CD8-positive, alpha-beta memory T cell (primary cell): ENCODE results near the gene TRIM8. TPM values are rescaled to one million over a fixed set of nuclear protein-coding genes. Genes with fewer than 3 reads are reported as not detected.

ENCODE experiments used
- CTCF ChIA-PET: fragments of 350-600 bp; sonication (Branson Sonifier 250); formaldehyde crosslinking; loops from one replicate; lab custom pipeline; 2021; ENCODE audit warnings: antibody characterized with exemption; lab: Charles Lee
- POLR2A ChIA-PET: fragments of 350-600 bp; sonication (Branson Sonifier 250); formaldehyde crosslinking; loops from one replicate; lab custom pipeline; 2021; ENCODE audit warnings: antibody characterized with exemption; lab: Charles Lee
- DNase-seq, 5 donors: peaks; one replicate each; pipeline versions ENCODE4 v3.0.0 to v3.0.0-alpha.2; 2020 to 2022; ENCODE audit warnings: mixed read lengths in 1 of 5
- H3K27ac ChIP-seq: one replicate; pipeline ENCODE4 v1.7.0; 2013; ENCODE audit warnings: low read depth, mild to moderate bottlenecking, low read length, moderate library complexity
- H3K27me3 ChIP-seq: 2 replicates; pipeline ENCODE4 v1.7.0; 2013; ENCODE audit warnings: low read length, mild to moderate bottlenecking; ENCODE audit not compliant: insufficient read depth, poor library complexity, severe bottlenecking
- H3K36me3 ChIP-seq: 2 replicates; pipeline ENCODE4 v1.7.0; 2013; ENCODE audit warnings: mild to moderate bottlenecking, low read length, moderate library complexity; ENCODE audit not compliant: insufficient read depth
- H3K4me1 ChIP-seq: 2 replicates; pipeline ENCODE4 v1.7.0; 2013; ENCODE audit warnings: mild to moderate bottlenecking, low read length, moderate library complexity; ENCODE audit not compliant: insufficient read depth
- H3K4me3 ChIP-seq: 2 replicates; pipeline ENCODE4 v1.7.0; 2013; ENCODE audit warnings: mild to moderate bottlenecking, low read length
- H3K9me3 ChIP-seq: 2 replicates; pipeline ENCODE4 v1.7.0; 2013; ENCODE audit warnings: mild to moderate bottlenecking, low read length
- H3K27ac Mint-ChIP-seq, 8 donors: one replicate each; pipeline ENCODE4 v1.8.0; 2020 to 2021; ENCODE audit warnings: mixed read lengths in 8 of 8, mild to moderate bottlenecking in 6 of 8, inconsistent platforms in 3 of 8, moderate library complexity in 3 of 8
- H3K27me3 Mint-ChIP-seq, 2 donors: one replicate each; pipeline ENCODE4 v1.8.0; 2020 to 2021; ENCODE audit warnings: mixed read lengths in 2 of 2, mild to moderate bottlenecking in 1 of 2, moderate library complexity in 1 of 2
- H3K36me3 Mint-ChIP-seq, 3 donors: one replicate each; pipeline ENCODE4 v1.8.0; 2020 to 2021; ENCODE audit warnings: mixed read lengths in 3 of 3, inconsistent platforms in 1 of 3, mild to moderate bottlenecking in 1 of 3
- H3K4me1 Mint-ChIP-seq, 3 donors: one replicate each; pipeline ENCODE4 v1.8.0; 2020 to 2021; ENCODE audit warnings: mixed read lengths in 3 of 3, inconsistent platforms in 1 of 3, mild to moderate bottlenecking in 1 of 3
- H3K4me3 Mint-ChIP-seq, 7 donors: one replicate each; pipeline ENCODE4 v1.8.0; 2020 to 2021; ENCODE audit warnings: mixed read lengths in 7 of 7, mild to moderate bottlenecking in 6 of 7, moderate library complexity in 4 of 7, inconsistent platforms in 2 of 7
- H3K9me3 Mint-ChIP-seq, 5 donors: one replicate each; pipeline ENCODE4 v1.8.0; 2020 to 2022; ENCODE audit warnings: mixed read lengths in 5 of 5, mild to moderate bottlenecking in 3 of 5, moderate library complexity in 2 of 5, inconsistent platforms in 1 of 5
- polyA plus RNA-seq: library from polyadenylated mRNA; unstranded; fragments of 300-500 nt; fragmentation: Illumina TruSeq; gene quantifications from one replicate; pipeline ENCODE4 v1.2.3, GENCODE V29; 2021
- total RNA-seq, 2 experiments: library from RNA; stranded (reverse); gene quantifications; one replicate each; pipeline ENCODE4 v1.2.3, GENCODE V29; 2021

The TRIM8 gene
- total RNA-seq, result 10 to 100 TPM; 72.0 to 74.5 TPM
- 63.9 TPM for polyA plus RNA-seq

GRCh38 chr10:102644066-102644645 is at the start of gene TRIM8:
TSS of gene TRIM8 (plus strand) at chr10:102644479. CDS start at chr10:102644618, 139 bp downstream.
- Histone ChIP-seq H3K4me1 (peaks cover 28% of the 10 kb centered on the region), H3K36me3 (no peaks in the 10 kb centered on the region), H3K9me3 (no peaks in the 10 kb centered on the region), H3K27ac (peak within 1 kb of the TSS; percentile 88), H3K27me3 (no peaks in the 10 kb centered on the region), H3K4me3 (peak within 1 kb of the TSS; percentile 94)
- DNase-seq, result peak; percentile 41 to 75 (median 65)
- peaks cover 0 to 2% of the 10 kb centered on the region in 2 donors for H3K27me3 Mint-ChIP-seq
- peak within 1 kb of the TSS; percentile 87 to 99 (median 95) for H3K27ac Mint-ChIP-seq
- H3K9me3 Mint-ChIP-seq, result no peaks in the 10 kb centered on the region
- H3K4me3 Mint-ChIP-seq, result peak within 1 kb of the TSS; percentile 94 to 100 (median 96)
- ChIA-PET CTCF (interaction anchor here (0.8 to 3.7 kb wide), 16 partner anchors 9 to 249 kb away, joined by 3 to 43 read pairs (median 4); partner anchors contain the start of genes ARL3, SFXN2 and SUFU), POLR2A (interaction anchor here (0.6 to 4.1 kb wide), 16 partner anchors 8 to 532 kb away, joined by 3 to 62 read pairs (median 4); partner anchors contain the start of genes ACTR1A, ARL3, NFKB2 and SFXN2)
- peaks cover 0 to 28% (median 4%) of the 10 kb centered on the region in 3 donors for H3K36me3 Mint-ChIP-seq
- peaks cover 38 to 39% (median 39%) of the 10 kb centered on the region in 3 donors for H3K4me1 Mint-ChIP-seq

DNA sequence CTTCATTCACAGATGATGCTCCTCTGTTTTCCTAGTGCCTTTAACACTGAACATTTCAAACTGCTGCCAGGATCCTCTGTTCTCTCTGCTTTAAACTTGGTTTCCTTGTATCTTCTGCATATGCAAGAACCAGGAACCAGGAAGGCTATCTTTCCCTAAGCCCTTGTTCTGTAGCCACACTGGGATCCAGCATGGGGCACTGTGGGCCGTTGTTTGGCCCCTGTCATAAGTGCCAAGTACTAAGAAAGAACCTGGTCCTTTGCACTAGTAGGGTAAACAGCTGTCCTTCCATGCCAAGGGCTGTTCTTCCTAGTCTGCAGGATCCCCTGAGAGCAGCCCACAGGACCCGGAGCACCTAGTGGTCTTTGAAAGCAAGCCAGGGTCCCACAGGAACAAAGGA is 49.0 kb upstream of the TRIM8 start:
- peaks cover 0 to 6% (median 0%) of the 10 kb centered on the region in 3 donors for H3K4me1 Mint-ChIP-seq
- Histone ChIP-seq H3K27ac (no peak overlapping the region), H3K36me3 (peaks cover 20% of the 10 kb centered on the region), H3K4me3 (no peak overlapping the region), H3K27me3 (no peaks in the 10 kb centered on the region), H3K4me1 (no peaks in the 10 kb centered on the region), H3K9me3 (no peaks in the 10 kb centered on the region)
- no peak overlapping the region for H3K27ac Mint-ChIP-seq
- H3K36me3 Mint-ChIP-seq, result peaks cover 0 to 62% (median 14%) of the 10 kb centered on the region in 3 donors
- no peaks in the 10 kb centered on the region for H3K9me3 Mint-ChIP-seq
- no peaks in the 10 kb centered on the region for H3K27me3 Mint-ChIP-seq
- no peak overlapping the region for H3K4me3 Mint-ChIP-seq
- POLR2A ChIA-PET, result no interaction called here
- no peak for DNase-seq
- CTCF ChIA-PET, result interaction anchor here (1.2 kb wide), 1 partner anchor 12 kb away, joined by 3 read pairs; no protein-coding TSS in a partner anchor

- Histone ChIP-seq H3K27ac (no peak overlapping the region), H3K36me3 (peaks cover 20% of the 10 kb centered on the region), H3K9me3 (no peaks in the 10 kb centered on the region), H3K4me3 (no peak overlapping the region), H3K4me1 (no peaks in the 10 kb centered on the region), H3K27me3 (no peaks in the 10 kb centered on the region)
- no peak overlapping the region for H3K4me3 Mint-ChIP-seq
- no peaks in the 10 kb centered on the region for H3K27me3 Mint-ChIP-seq
- H3K27ac Mint-ChIP-seq, result peak overlapping the region in 1 of 8 donors; percentile 66
- H3K36me3 Mint-ChIP-seq, result peaks cover 0 to 68% (median 16%) of the 10 kb centered on the region in 3 donors
- H3K9me3 Mint-ChIP-seq, result no peaks in the 10 kb centered on the region
- ChIA-PET POLR2A (no interaction called here), CTCF (interaction anchor here (1.2 kb wide), 1 partner anchor 13 kb away, joined by 3 read pairs; no protein-coding TSS in a partner anchor)
- H3K4me1 Mint-ChIP-seq, result peaks cover 0 to under 1% (median 0%) of the 10 kb centered on the region in 3 donors
- DNase-seq, result no peak
Measured at GRCh38 chr10:102595897-102596296, 48.4 kb upstream of the TRIM8 start.

GRCh38 chr10:102596506-102596971 is 47.7 kb upstream of the TRIM8 start:
- Mint-ChIP-seq H3K27me3 (no peaks in the 10 kb centered on the region), H3K27ac (peak overlapping the region in 1 of 8 donors; percentile 43), H3K4me3 (no peak overlapping the region), H3K36me3 (peaks cover 0 to 75% (median 15%) of the 10 kb centered on the region in 3 donors), H3K9me3 (no peaks in the 10 kb centered on the region), H3K4me1 (no peaks in the 10 kb centered on the region)
- Histone ChIP-seq H3K4me3 (no peak overlapping the region), H3K9me3 (no peaks in the 10 kb centered on the region), H3K27ac (no peak overlapping the region), H3K27me3 (no peaks in the 10 kb centered on the region), H3K36me3 (peaks cover 20% of the 10 kb centered on the region), H3K4me1 (no peaks in the 10 kb centered on the region)
- ChIA-PET CTCF (interaction anchor here (1.2 kb wide), 1 partner anchor 13 kb away, joined by 3 read pairs; no protein-coding TSS in a partner anchor), POLR2A (no interaction called here)
- no peak for DNase-seq

DNA sequence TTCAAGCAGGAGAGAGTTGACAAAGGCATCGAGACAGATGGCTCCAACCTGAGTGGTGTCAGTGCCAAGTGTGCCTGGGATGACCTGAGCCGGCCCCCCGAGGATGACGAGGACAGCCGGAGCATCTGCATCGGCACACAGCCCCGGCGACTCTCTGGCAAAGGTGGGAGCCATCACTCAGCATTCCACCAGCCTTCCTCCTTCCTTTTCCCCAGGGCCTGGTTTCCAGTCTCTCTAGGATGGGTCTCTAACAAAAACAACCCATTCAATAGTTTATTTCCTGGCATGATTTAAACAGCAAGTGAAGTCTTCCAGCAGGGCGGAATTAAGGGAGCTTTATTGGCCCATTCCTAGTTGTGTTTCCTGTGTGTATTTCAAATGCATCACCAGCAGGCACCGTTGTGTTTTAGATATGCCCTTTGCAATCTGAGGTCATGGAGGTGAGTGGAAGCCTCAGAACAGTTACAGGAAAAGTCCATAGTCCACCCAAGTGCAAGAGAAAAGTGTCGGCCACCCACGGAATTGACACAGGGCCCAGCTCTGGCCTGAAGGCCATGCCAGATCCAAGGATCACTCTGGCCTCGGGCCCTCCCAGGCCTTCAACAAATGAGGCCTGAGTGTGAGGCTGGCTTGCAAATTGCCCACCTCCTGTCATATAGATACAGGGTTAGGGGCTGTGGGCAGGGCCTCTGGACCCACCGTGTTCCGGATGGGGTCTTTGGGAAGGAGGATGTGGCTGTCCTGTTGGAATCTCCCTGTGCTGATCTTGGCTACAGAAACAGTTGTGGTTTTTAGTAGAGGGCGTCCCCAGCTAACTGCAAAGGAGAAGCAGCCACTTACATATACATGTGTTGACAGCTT is 46.9 kb upstream of the TRIM8 start:
- Mint-ChIP-seq H3K4me1 (no peaks in the 10 kb centered on the region), H3K36me3 (peaks cover 0 to 82% (median 15%) of the 10 kb centered on the region in 3 donors), H3K4me3 (no peak overlapping the region), H3K9me3 (no peaks in the 10 kb centered on the region), H3K27ac (peak overlapping the region in 1 of 8 donors; percentile 29), H3K27me3 (no peaks in the 10 kb centered on the region)
- no peak overlapping the region for H3K4me3 ChIP-seq
- ChIA-PET CTCF (interaction anchor here (1.4 kb wide), 1 partner anchor 18 kb away, joined by 3 read pairs; no protein-coding TSS in a partner anchor), POLR2A (no interaction called here)
- H3K9me3 ChIP-seq, result no peaks in the 10 kb centered on the region
- peaks cover 20% of the 10 kb centered on the region for H3K36me3 ChIP-seq
- H3K27me3 ChIP-seq, result no peaks in the 10 kb centered on the region
- no peaks in the 10 kb centered on the region for H3K4me1 ChIP-seq
- no peak for DNase-seq
- no peak overlapping the region for H3K27ac ChIP-seq

DNA sequence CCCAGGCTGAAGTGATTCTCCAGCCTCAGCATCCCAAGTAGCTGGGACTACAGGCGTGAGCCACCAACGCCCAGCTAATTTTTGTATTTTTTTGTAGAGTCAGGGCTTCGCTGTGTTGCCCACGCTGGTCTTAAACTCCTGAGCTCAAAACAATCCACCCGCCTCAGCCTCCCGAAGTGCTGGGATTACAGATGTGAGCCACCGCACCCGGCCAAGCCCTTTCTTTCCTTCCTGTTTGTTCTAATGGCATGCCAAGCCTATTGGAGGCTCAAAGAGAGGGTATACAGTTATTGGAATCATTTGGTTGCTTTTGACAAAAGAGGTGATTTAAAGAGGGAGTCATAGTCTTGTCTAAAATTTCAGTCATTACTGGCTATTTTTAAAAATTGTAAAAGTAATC is 46.0 kb upstream of the TRIM8 start:
- peaks cover 0 to 86% (median 16%) of the 10 kb centered on the region in 3 donors for H3K36me3 Mint-ChIP-seq
- DNase-seq, result no peak
- Histone ChIP-seq H3K9me3 (no peaks in the 10 kb centered on the region), H3K27ac (no peak overlapping the region), H3K36me3 (peaks cover 20% of the 10 kb centered on the region), H3K27me3 (no peaks in the 10 kb centered on the region), H3K4me3 (no peak overlapping the region), H3K4me1 (no peaks in the 10 kb centered on the region)
- no peaks in the 10 kb centered on the region for H3K27me3 Mint-ChIP-seq
- no peak overlapping the region for H3K4me3 Mint-ChIP-seq
- POLR2A ChIA-PET, result interaction anchor here (0.7 kb wide), 1 partner anchor 72 kb away, joined by 3 read pairs; no protein-coding TSS in a partner anchor
- H3K4me1 Mint-ChIP-seq, result no peaks in the 10 kb centered on the region
- no peaks in the 10 kb centered on the region for H3K9me3 Mint-ChIP-seq
- CTCF ChIA-PET, result interaction anchor here (1.4 kb wide), 1 partner anchor 17 kb away, joined by 3 read pairs; no protein-coding TSS in a partner anchor
- H3K27ac Mint-ChIP-seq, result no peak overlapping the region

DNA sequence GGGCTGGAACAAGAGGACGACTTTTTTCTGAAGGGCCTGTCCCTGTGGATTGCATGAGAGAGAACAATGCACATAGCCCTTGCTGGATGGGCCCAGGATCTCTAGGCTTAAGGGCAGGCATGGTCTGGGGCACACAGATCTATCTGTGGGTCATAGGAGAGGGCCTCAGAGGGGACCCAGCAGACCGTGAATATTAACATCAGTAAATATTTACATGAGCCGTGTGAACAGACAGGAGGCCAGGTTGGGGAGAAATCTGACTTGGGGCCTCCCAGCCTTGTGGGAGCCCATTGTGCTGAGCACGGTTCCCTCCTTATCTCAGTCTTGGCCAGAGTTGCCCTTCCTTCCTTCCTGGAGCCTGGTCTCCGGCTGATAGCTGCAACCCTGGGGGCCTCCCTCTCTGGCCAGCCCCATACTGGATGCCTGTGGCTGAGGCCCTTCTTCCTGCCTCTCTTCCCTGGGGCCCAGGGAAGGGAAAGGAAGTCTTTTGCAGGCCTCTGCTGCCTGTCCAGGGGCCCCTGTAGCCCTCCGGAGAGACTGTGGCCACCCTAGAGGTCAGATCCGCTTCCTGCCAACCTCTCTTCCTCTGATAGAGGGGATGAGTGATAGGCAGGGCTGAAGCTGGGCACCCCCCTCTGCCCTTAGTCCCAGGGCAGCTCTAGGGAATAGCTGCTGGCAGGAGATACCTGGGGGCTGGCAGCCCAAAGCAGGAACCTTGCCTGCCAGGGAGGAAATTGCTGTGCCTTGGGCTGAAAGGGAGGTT is 44.5 kb upstream of the TRIM8 start:
- Histone ChIP-seq H3K9me3 (no peaks in the 10 kb centered on the region), H3K27me3 (no peaks in the 10 kb centered on the region), H3K4me3 (no peak overlapping the region), H3K4me1 (no peaks in the 10 kb centered on the region), H3K36me3 (peaks cover 20% of the 10 kb centered on the region), H3K27ac (peak overlapping the region; percentile 38)
- ChIA-PET CTCF (interaction anchor here (0.9 to 1.6 kb wide), 2 partner anchors 17 to 76 kb away, joined by 3 read pairs; no protein-coding TSS in a partner anchor), POLR2A (no interaction called here)
- Mint-ChIP-seq H3K4me3 (no peak overlapping the region), H3K27me3 (no peaks in the 10 kb centered on the region), H3K27ac (peak overlapping the region in 1 of 8 donors; percentile 2), H3K36me3 (peaks cover 0 to 89% (median 19%) of the 10 kb centered on the region in 3 donors), H3K4me1 (no peaks in the 10 kb centered on the region), H3K9me3 (no peaks in the 10 kb centered on the region)
- no peak for DNase-seq
